Smooth muscle cell (in vitro differentiated cells): ENCODE data around the gene DKK3. TPM values are rescaled to one million over a fixed set of nuclear protein-coding genes. Genes with fewer than 3 reads are reported as not detected.

Experiments
- DNase-seq: peaks from one replicate; lab custom pipeline; 2025; ENCODE audit not compliant: unreplicated experiment; lab: John Stamatoyannopoulos, UW
- H2AFZ ChIP-seq: fragments of 200-600 bp; sonication (generic); 2 replicates; pipeline ENCODE4 v1.6.0; 2016; ENCODE audit warnings: antibody characterized with exemption, low read depth, mild to moderate bottlenecking
- H3F3A ChIP-seq: fragments of 200-600 bp; sonication (generic); 2 replicates; pipeline ENCODE4 v1.6.0; 2017; ENCODE audit warnings: antibody characterized with exemption, low read depth
- H3K27ac ChIP-seq: fragments of 200-600 bp; sonication (generic); 2 replicates; pipeline ENCODE4 v1.5.1; 2016; ENCODE audit warnings: low read depth, mild to moderate bottlenecking
- H3K27me3 ChIP-seq: fragments of 200-600 bp; sonication (generic); 2 replicates; pipeline ENCODE4 v1.6.1; 2016; ENCODE audit warnings: low read depth, mild to moderate bottlenecking
- H3K36me3 ChIP-seq: fragments of 200-600 bp; sonication (generic); 2 replicates; pipeline ENCODE4 v1.5.1; 2016; ENCODE audit warnings: low read depth
- H3K4me1 ChIP-seq: fragments of 200-600 bp; sonication (generic); 2 replicates; pipeline ENCODE4 v1.5.1; 2016; ENCODE audit warnings: low read depth
- H3K4me2 ChIP-seq: fragments of 200-600 bp; sonication (generic); 2 replicates; pipeline ENCODE4 v1.6.0; 2016; ENCODE audit warnings: mild to moderate bottlenecking
- H3K4me3 ChIP-seq: fragments of 200-600 bp; sonication (generic); 2 replicates; pipeline ENCODE4 v1.5.1; 2016; ENCODE audit warnings: mild to moderate bottlenecking
- H3K79me2 ChIP-seq: fragments of 200-600 bp; sonication (generic); 2 replicates; pipeline ENCODE4 v1.6.0; 2016; ENCODE audit warnings: low read depth, mild to moderate bottlenecking
- H3K9ac ChIP-seq: fragments of 200-600 bp; sonication (generic); 2 replicates; pipeline ENCODE4 v1.6.0; 2016; ENCODE audit warnings: low read depth
- H3K9me3 ChIP-seq: fragments of 200-600 bp; sonication (generic); replicated peaks from 2 replicates; pipeline ENCODE4 v1.5.1; 2016; ENCODE audit warnings: low read depth
- H4K20me1 ChIP-seq: fragments of 200-600 bp; sonication (generic); 2 replicates; pipeline ENCODE4 v1.6.0; 2016; ENCODE audit warnings: low read depth
- WGBS: methylation state at CpG from one replicate; pipeline ENCODE4 v1.1.7; 2016; ENCODE audit warnings: low lambda C conversion rate; 5-methylcytosine and 5-hydroxymethylcytosine counted together
- polyA plus RNA-seq: library from polyadenylated mRNA; unstranded; fragments of >200 nt; fragmentation: Nextera tagmentation; extraction: Ambion mirVana; gene quantifications from 2 replicates; pipeline ENCODE4 v1.2.1, GENCODE V29; 2016
- total RNA-seq: library from RNA; depleted of rRNA; stranded (reverse); fragments of >200 nt; gene quantifications from 2 replicates; pipeline ENCODE4 v1.2.3, GENCODE V29; 2014
- TF ChIP-seq, protein P1 (sequence below): fragments of 200-600 bp; sonication (generic); IDR thresholded peaks from 2 replicates; pipeline ENCODE4 v1.5.1; 2017; ENCODE audit warnings: borderline replicate concordance, mild to moderate bottlenecking, antibody characterized with exemption; ENCODE audit not compliant: insufficient read depth, poor library complexity, severe bottlenecking

The DKK3 gene
- total and polyA plus RNA-seq, 2 experiments from 2014 or later = 105 to 113 TPM

DNA sequence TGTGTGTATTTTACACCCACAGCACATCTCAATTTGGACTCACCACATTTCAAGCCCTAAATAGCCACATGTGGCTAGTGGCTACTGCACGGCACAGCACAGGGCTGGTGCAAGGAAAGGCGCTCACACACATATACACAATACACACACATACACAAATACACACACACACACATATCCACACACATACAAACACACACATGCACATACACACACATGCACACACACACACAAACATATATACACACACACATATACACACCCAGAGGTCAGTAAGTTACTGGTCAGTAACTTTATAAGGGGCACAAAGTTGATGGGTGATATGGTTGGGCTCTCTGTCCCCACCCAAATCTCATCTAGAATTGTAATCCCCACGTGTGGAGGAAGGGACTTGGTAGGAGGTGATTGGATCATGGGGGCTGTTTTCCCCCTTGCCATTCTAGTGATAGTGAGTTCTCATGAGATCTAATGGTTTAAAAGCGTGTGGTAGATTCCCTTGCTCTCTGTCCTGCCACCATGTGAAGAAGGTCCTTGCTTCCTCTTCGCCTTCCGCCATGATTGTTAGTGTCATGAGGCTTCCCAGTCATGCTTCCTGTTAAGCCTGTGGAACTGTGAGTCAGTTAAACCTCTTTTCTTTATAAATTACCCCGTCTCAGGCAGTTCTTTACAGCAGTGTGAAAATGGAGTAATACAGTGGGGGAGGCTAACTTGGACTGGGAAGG, 37.6 kb upstream of the DKK3 start:
- Histone ChIP-seq H3K27me3 (no peaks in the 10 kb centered on the region), H3K27ac (no peak overlapping the region), H3K79me2 (no peaks in the 10 kb centered on the region), H3K9me3 (no peaks in the 10 kb centered on the region), H3K4me2 (no peak overlapping the region), H3K9ac (no peak overlapping the region), H2AFZ (no peak overlapping the region), H3K4me1 (peaks cover 4% of the 10 kb centered on the region), H3K4me3 (no peak overlapping the region), H4K20me1 (no peaks in the 10 kb centered on the region), H3K36me3 (no peaks in the 10 kb centered on the region), H3F3A (peaks cover 14% of the 10 kb centered on the region)
- 72% methylated on average over 7 of the region's 7 CpGs for WGBS
- TF ChIP-seq, protein P1, sequence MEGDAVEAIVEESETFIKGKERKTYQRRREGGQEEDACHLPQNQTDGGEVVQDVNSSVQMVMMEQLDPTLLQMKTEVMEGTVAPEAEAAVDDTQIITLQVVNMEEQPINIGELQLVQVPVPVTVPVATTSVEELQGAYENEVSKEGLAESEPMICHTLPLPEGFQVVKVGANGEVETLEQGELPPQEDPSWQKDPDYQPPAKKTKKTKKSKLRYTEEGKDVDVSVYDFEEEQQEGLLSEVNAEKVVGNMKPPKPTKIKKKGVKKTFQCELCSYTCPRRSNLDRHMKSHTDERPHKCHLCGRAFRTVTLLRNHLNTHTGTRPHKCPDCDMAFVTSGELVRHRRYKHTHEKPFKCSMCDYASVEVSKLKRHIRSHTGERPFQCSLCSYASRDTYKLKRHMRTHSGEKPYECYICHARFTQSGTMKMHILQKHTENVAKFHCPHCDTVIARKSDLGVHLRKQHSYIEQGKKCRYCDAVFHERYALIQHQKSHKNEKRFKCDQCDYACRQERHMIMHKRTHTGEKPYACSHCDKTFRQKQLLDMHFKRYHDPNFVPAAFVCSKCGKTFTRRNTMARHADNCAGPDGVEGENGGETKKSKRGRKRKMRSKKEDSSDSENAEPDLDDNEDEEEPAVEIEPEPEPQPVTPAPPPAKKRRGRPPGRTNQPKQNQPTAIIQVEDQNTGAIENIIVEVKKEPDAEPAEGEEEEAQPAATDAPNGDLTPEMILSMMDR = no peak
- no peak for DNase-seq

DNA sequence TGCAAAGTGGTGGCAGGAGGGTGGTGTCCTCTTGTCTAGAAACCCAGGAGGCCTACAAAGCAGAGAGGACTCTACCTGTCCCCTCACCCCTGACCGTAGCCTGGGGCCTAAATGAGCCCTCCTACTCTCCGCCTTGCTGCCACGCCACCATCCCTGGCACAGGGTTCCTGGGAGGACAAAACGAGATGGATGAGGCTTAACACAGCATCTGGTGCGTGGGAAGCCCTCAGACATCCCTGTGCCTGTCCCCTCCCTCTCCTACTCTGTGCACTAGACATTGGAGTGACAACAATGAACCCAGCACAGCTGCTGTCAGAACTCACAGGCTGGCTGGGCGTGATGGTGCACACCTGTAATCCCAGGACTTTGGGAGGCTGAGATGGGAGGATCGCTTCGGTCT, 36.4 kb upstream of the DKK3 start:
- TF ChIP-seq, protein P1 = no peak
- peaks cover 14% of the 10 kb centered on the region for H3F3A ChIP-seq
- DNase-seq = no peak
- H3K9me3 ChIP-seq = no peaks in the 10 kb centered on the region
- H3K4me2 ChIP-seq = peak overlapping the region; percentile 56
- 84% methylated on average over 8 of the region's 8 CpGs for WGBS
- no peaks in the 10 kb centered on the region for H3K79me2 ChIP-seq
- H4K20me1 ChIP-seq = no peaks in the 10 kb centered on the region
- H3K27ac ChIP-seq = peak overlapping the region; percentile 88
- no peaks in the 10 kb centered on the region for H3K36me3 ChIP-seq
- no peak overlapping the region for H3K4me3 ChIP-seq
- peaks cover 4% of the 10 kb centered on the region for H3K4me1 ChIP-seq
- no peak overlapping the region for H2AFZ ChIP-seq
- no peaks in the 10 kb centered on the region for H3K27me3 ChIP-seq
- peak overlapping the region; percentile 72 for H3K9ac ChIP-seq

GRCh38 chr11:12043959-12044791, 35.7 kb upstream of the DKK3 start:
- Histone ChIP-seq H3K4me2 (peak overlapping the region; percentile 56), H3K4me3 (no peak overlapping the region), H3K79me2 (no peaks in the 10 kb centered on the region), H3K36me3 (no peaks in the 10 kb centered on the region), H3K27me3 (no peaks in the 10 kb centered on the region), H2AFZ (no peak overlapping the region), H3K27ac (peak overlapping the region; percentile 88), H3F3A (peaks cover 14% of the 10 kb centered on the region), H3K9ac (peak overlapping the region; percentile 72), H3K9me3 (no peaks in the 10 kb centered on the region), H3K4me1 (peaks cover 4% of the 10 kb centered on the region), H4K20me1 (no peaks in the 10 kb centered on the region)
- TF ChIP-seq, protein P1 = peak; percentile 93
- peak; percentile 28 for DNase-seq
- 9% methylated on average over 14 of the region's 14 CpGs for WGBS
